Measurements from ENCODE around the gene ITPR2. TPM values are rescaled to one million over a fixed set of nuclear protein-coding genes. Genes with fewer than 3 reads are reported as not detected.
A peak's percentile ranks its signal among the peaks of the same experiment; 100 is the strongest.

ITPR2 gene
- total and polyA plus RNA-seq, 2 of the 13 experiments (the other 11 are each of a cell fraction or from before 2014, with no cell fraction given): 31.9 to 81.9 TPM

DNA sequence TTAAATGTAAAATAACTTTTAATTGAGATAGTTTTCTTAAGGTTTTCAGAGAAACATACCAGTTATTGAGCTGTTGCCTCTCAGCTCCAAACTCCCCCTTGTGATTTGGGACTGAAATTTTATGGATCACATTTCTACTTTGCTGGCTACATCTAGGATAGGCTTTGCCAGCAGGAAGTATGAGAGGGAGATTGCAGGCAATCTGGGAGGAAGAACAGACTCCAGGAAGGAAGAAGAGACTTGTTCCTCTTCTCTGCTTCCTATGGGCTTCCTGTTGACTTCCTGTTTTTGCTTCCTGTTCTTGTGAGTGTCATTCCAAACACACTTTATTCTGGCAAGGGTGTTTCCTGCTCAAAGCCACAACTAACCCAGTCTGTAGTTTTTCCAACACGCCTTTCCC is 312.9 kb downstream of the ITPR2 start:
- TF ChIP-seq SP1 (IDR thresholded peaks at IDR 0.05) (no peak), SP1 (CRISPR knock-in tag; IDR thresholded peaks at IDR 0.05) (no peak), ZNF275 (CRISPR knock-in tag; IDR thresholded peaks at IDR 0.05; ENCODE audit: borderline replicate concordance) (no peak), ZNF773 (CRISPR knock-in tag; IDR thresholded peaks at IDR 0.05; ENCODE audit: borderline replicate concordance) (no peak), ZFP36L2 (CRISPR knock-in tag; IDR thresholded peaks at IDR 0.05) (no peak), RBM22 (optimal IDR thresholded peaks at IDR 0.05; ENCODE audit: low read length) (peak; percentile 87)
- TF ChIP-seq, protein P1, sequence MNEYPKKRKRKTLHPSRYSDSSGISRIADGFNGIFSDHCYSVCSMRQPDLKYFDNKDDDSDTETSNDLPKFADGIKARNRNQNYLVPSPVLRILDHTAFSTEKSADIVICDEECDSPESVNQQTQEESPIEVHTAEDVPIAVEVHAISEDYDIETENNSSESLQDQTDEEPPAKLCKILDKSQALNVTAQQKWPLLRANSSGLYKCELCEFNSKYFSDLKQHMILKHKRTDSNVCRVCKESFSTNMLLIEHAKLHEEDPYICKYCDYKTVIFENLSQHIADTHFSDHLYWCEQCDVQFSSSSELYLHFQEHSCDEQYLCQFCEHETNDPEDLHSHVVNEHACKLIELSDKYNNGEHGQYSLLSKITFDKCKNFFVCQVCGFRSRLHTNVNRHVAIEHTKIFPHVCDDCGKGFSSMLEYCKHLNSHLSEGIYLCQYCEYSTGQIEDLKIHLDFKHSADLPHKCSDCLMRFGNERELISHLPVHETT (CRISPR knock-in tag; conservative IDR thresholded peaks at IDR 0.05): no peak
- TF ChIP-seq, protein P2, sequence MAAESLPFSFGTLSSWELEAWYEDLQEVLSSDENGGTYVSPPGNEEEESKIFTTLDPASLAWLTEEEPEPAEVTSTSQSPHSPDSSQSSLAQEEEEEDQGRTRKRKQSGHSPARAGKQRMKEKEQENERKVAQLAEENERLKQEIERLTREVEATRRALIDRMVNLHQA (CRISPR knock-in tag; IDR thresholded peaks at IDR 0.05): no peak
- H3K36me3 ChIP-seq (replicated peaks in 1 of 2; ENCODE audit: control insufficient read depth in 1 of 2, insufficient read depth in 2 of 2, low read length in 2 of 2): peaks cover 3 to 15% of the 10 kb centered on the region in 2 experiments; a peak in 2 of 5 replicates
- no peaks in the 10 kb centered on the region for H3K79me2 ChIP-seq (ENCODE audit: insufficient read depth, low read length)
- no peak overlapping the region for H3K9ac ChIP-seq (ENCODE audit: insufficient read depth, low read depth, low read length)
- in situ Hi-C loops (cut with HindIII; ENCODE audit: extremely low pct_ligation_motif_present, low pct_unique_long_range_greater_than_20kb) (no loop called here), intact Hi-C loops (cut with micrococcal nuclease; ENCODE audit: unreplicated experiment) (no loop called here)
- no peak overlapping the region for H3K4me3 ChIP-seq (replicated peaks in 1 of 3; ENCODE audit: insufficient read depth in 1 of 3, low read depth in 2 of 3, low read length in 3 of 3)
- ChIA-PET POLR2A (no interaction called here), CTCF (ENCODE audit: low intra/inter-chr PET ratio, low total read pairs) (no interaction called here)
- no peaks in the 10 kb centered on the region for H3K4me1 ChIP-seq (ENCODE audit: insufficient read depth, low read length)
- DNase-seq (ENCODE audit: low spot score) (no peak), ATAC-seq (no peak), FAIRE-seq (no peak)
- no peak overlapping the region for H2AFZ ChIP-seq (ENCODE audit: low read length)
- WGBS (ENCODE audit: low lambda C conversion rate): 95% methylated on average over 1 of the region's 1 CpG
- no TSS peak for BruUV-seq (replicated peaks)
- H4K20me1 ChIP-seq (ENCODE audit: insufficient read depth, low read length): 0 out of 2 replicates have a peak, but pooled peaks cover 6% of the 10 kb centered on the region
- H3K27ac ChIP-seq (ENCODE audit: extremely low read length, insufficient read depth, low read length): no peak overlapping the region
- peaks cover 3% of the 10 kb centered on the region for H3K9me3 ChIP-seq (ENCODE audit: low read length)
- no peak overlapping the region for H3K4me2 ChIP-seq (ENCODE audit: low read depth, low read length)
- no peaks in the 10 kb centered on the region for H3K27me3 ChIP-seq (ENCODE audit: control insufficient read depth in 1 of 2, insufficient read depth in 2 of 2, low read length in 2 of 2)
